OCI-LY1 (cell line): Measurements from ENCODE around the gene SNX8.
"Not testable (repeated sequence)": the region's sequence is repeated elsewhere in the genome, so short reads cannot be mapped to it uniquely, and the experiment has no call there.

ENCODE experiments used
- CTCF ChIP-seq: fragments of 200-600 bp; sonication (generic), shearing (Covaris generic); IDR thresholded peaks from 2 replicates; pipeline ENCODE4 v1.5.1; 2017; ENCODE audit warnings: mild to moderate bottlenecking, antibody characterized with exemption, low read length, moderate library complexity, mixed read lengths
- EZH2 ChIP-seq: fragments of 200-600 bp; sonication (generic), shearing (Covaris generic); IDR thresholded peaks from 2 replicates; pipeline ENCODE4 v1.8.0; 2017; ENCODE audit warnings: borderline replicate concordance, mixed run types, mild to moderate bottlenecking, antibody characterized with exemption, low read length, moderate library complexity, mixed read lengths

- not testable (repeated sequence) for TF ChIP-seq CTCF, EZH2
Observed at GRCh38 chr7:2303520-2303919, 10.7 kb downstream of the SNX8 start.
